ENCODE data around the gene COX17. TPM values are rescaled to one million over a fixed set of nuclear protein-coding genes. Genes with fewer than 3 reads are reported as not detected.

COX17 gene
- total RNA-seq, 1 donor from 2014 or later, result 22.8 TPM

GRCh38 chr3:119690043-119690656 lies 12.9 kb upstream of the COX17 start:
- Histone ChIP-seq H4K20me1 (ENCODE audit: insufficient read depth, low read length) (no peaks in the 10 kb centered on the region), H3K79me2 (ENCODE audit: insufficient read depth, low read length) (no peaks in the 10 kb centered on the region), H3K36me3 (ENCODE audit: insufficient read depth, low read length) (no peaks in the 10 kb centered on the region), H3K9me3 (ENCODE audit: insufficient read depth, low read depth, low read length) (peaks cover 5% of the 10 kb centered on the region), H2AFZ (ENCODE audit: low read depth, low read length) (no peak overlapping the region), H3K27me3 (ENCODE audit: insufficient read depth, low read length) (no peaks in the 10 kb centered on the region), H3K27ac (ENCODE audit: low read depth, low read length) (no peak overlapping the region), H3K4me2 (ENCODE audit: low read length) (no peak overlapping the region), H3K9ac (ENCODE audit: low read length) (no peak overlapping the region), H3K4me1 (ENCODE audit: insufficient read depth, low read length) (no peaks in the 10 kb centered on the region), H3K4me3 (ENCODE audit: insufficient read depth, low read depth, low read length) (no peak overlapping the region)
- FAIRE-seq (no peak), DNase-seq (ENCODE audit: low read depth) (no peak)
- TF ChIP-seq EZH2 (IDR thresholded peaks at IDR 0.05; ENCODE audit: insufficient read depth, low read length), result no peak
- TF ChIP-seq, protein P1, sequence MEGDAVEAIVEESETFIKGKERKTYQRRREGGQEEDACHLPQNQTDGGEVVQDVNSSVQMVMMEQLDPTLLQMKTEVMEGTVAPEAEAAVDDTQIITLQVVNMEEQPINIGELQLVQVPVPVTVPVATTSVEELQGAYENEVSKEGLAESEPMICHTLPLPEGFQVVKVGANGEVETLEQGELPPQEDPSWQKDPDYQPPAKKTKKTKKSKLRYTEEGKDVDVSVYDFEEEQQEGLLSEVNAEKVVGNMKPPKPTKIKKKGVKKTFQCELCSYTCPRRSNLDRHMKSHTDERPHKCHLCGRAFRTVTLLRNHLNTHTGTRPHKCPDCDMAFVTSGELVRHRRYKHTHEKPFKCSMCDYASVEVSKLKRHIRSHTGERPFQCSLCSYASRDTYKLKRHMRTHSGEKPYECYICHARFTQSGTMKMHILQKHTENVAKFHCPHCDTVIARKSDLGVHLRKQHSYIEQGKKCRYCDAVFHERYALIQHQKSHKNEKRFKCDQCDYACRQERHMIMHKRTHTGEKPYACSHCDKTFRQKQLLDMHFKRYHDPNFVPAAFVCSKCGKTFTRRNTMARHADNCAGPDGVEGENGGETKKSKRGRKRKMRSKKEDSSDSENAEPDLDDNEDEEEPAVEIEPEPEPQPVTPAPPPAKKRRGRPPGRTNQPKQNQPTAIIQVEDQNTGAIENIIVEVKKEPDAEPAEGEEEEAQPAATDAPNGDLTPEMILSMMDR (IDR thresholded peaks at IDR 0.05; ENCODE audit: insufficient read depth, low read depth, low read length), result peak; percentile 49
- peaks cover 8% of the 10 kb centered on the region for H3K9me3 Mint-ChIP-seq (ENCODE audit: unreplicated experiment)
- no peaks in the 10 kb centered on the region for H3K36me3 Mint-ChIP-seq (ENCODE audit: low read depth, unreplicated experiment)
- no peaks in the 10 kb centered on the region for H3K4me1 Mint-ChIP-seq (ENCODE audit: low read depth, unreplicated experiment)
- peaks cover 13% of the 10 kb centered on the region for H3K27me3 Mint-ChIP-seq (ENCODE audit: low read depth, unreplicated experiment)
- no peak overlapping the region for H3K4me3 Mint-ChIP-seq (ENCODE audit: unreplicated experiment)
- no peak overlapping the region for H3K27ac Mint-ChIP-seq (ENCODE audit: unreplicated experiment)

DNA sequence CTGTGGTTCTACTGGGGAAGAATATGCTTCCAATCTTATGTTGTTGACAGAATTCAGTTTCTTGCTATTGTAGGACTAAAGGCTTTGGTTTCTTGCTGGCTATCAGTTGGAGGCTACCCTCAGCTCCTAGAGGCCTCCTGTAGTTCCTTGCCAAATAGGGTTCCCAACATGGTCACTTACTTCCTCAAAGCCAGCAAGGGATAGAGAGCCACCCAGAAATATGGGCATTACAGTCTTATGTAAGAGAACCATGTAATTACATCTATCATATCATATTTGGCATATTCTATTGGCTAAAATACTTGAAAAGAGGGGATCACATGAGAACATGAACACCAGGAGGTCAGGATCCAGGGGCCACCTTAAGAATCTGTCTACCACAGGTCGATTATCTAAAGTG lies 6.2 kb upstream of the COX17 start:
- Histone ChIP-seq H3K27ac (ENCODE audit: low read depth, low read length) (no peak overlapping the region), H4K20me1 (ENCODE audit: insufficient read depth, low read length) (no peaks in the 10 kb centered on the region), H3K4me2 (ENCODE audit: low read length) (no peak overlapping the region), H3K4me1 (ENCODE audit: insufficient read depth, low read length) (no peaks in the 10 kb centered on the region), H3K36me3 (ENCODE audit: insufficient read depth, low read length) (no peaks in the 10 kb centered on the region), H3K9ac (ENCODE audit: low read length) (no peak overlapping the region), H3K79me2 (ENCODE audit: insufficient read depth, low read length) (no peaks in the 10 kb centered on the region), H3K9me3 (ENCODE audit: insufficient read depth, low read depth, low read length) (peaks cover 5% of the 10 kb centered on the region), H3K4me3 (ENCODE audit: insufficient read depth, low read depth, low read length) (no peak overlapping the region), H2AFZ (ENCODE audit: low read depth, low read length) (no peak overlapping the region), H3K27me3 (ENCODE audit: insufficient read depth, low read length) (peaks cover 5% of the 10 kb centered on the region)
- Mint-ChIP-seq H3K4me1 (ENCODE audit: low read depth, unreplicated experiment) (no peaks in the 10 kb centered on the region), H3K36me3 (ENCODE audit: low read depth, unreplicated experiment) (no peaks in the 10 kb centered on the region), H3K27ac (ENCODE audit: unreplicated experiment) (no peak overlapping the region), H3K9me3 (ENCODE audit: unreplicated experiment) (peaks cover 8% of the 10 kb centered on the region), H3K4me3 (ENCODE audit: unreplicated experiment) (no peak overlapping the region), H3K27me3 (ENCODE audit: low read depth, unreplicated experiment) (peaks cover 8% of the 10 kb centered on the region)
- FAIRE-seq (no peak), DNase-seq (ENCODE audit: low read depth) (no peak)
- no peak for TF ChIP-seq EZH2 (IDR thresholded peaks at IDR 0.05; ENCODE audit: insufficient read depth, low read length)
- TF ChIP-seq, protein P1 (IDR thresholded peaks at IDR 0.05; ENCODE audit: insufficient read depth, low read depth, low read length), result no peak

DNA sequence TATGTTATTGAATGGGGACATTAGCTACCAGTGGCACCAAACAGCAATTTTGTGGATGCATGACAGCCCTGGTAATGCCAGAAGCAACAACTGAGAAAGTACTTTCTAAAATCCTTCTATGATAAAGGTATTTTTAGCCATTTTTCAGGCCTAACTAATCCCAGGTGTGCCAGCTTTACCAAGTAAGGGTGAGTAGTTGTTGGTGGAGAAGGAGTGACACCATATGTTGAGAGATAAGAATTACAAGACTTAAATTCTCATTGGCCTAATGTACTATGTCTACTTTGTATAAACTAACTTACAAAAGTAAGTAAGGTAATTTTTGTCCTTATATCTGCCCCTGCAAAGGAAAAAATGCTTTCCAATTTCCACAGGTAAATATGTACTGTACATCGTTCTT lies 4.1 kb upstream of the COX17 start:
- Mint-ChIP-seq H3K9me3 (ENCODE audit: unreplicated experiment) (peaks cover 2% of the 10 kb centered on the region), H3K27ac (ENCODE audit: unreplicated experiment) (no peak overlapping the region), H3K4me3 (ENCODE audit: unreplicated experiment) (no peak overlapping the region), H3K36me3 (ENCODE audit: low read depth, unreplicated experiment) (no peaks in the 10 kb centered on the region), H3K4me1 (ENCODE audit: low read depth, unreplicated experiment) (peaks cover 3% of the 10 kb centered on the region), H3K27me3 (ENCODE audit: low read depth, unreplicated experiment) (peaks cover 3% of the 10 kb centered on the region)
- H3K27ac ChIP-seq (ENCODE audit: low read depth, low read length), result no peak overlapping the region
- FAIRE-seq, result peak; percentile 45
- no peak overlapping the region for H3K9ac ChIP-seq (ENCODE audit: low read length)
- no peak overlapping the region for H3K4me3 ChIP-seq (ENCODE audit: insufficient read depth, low read depth, low read length)
- H3K4me2 ChIP-seq (ENCODE audit: low read length), result no peak overlapping the region
- H3K27me3 ChIP-seq (ENCODE audit: insufficient read depth, low read length), result peaks cover 5% of the 10 kb centered on the region
- no peak overlapping the region for H2AFZ ChIP-seq (ENCODE audit: low read depth, low read length)
- peak; percentile 33 for DNase-seq (ENCODE audit: low read depth)
- H3K9me3 ChIP-seq (ENCODE audit: insufficient read depth, low read depth, low read length), result no peaks in the 10 kb centered on the region
- H3K4me1 ChIP-seq (ENCODE audit: insufficient read depth, low read length), result peaks cover 3% of the 10 kb centered on the region
- H4K20me1 ChIP-seq (ENCODE audit: insufficient read depth, low read length), result no peaks in the 10 kb centered on the region
- peaks cover 5% of the 10 kb centered on the region for H3K79me2 ChIP-seq (ENCODE audit: insufficient read depth, low read length)
- TF ChIP-seq EZH2 (IDR thresholded peaks at IDR 0.05; ENCODE audit: insufficient read depth, low read length), result no peak
- TF ChIP-seq, protein P1 (IDR thresholded peaks at IDR 0.05; ENCODE audit: insufficient read depth, low read depth, low read length), result peak; percentile 61
- H3K36me3 ChIP-seq (ENCODE audit: insufficient read depth, low read length), result no peaks in the 10 kb centered on the region
